ENCODE data around the gene ELL. TPM values are rescaled to one million over a fixed set of nuclear protein-coding genes. Genes with fewer than 3 reads are reported as not detected.
A peak's percentile ranks its signal among the peaks of the same experiment; 100 is the strongest.

Gene ELL
- total and polyA plus RNA-seq, 7 donors = 6.2 to 20.2 (median 11.5) TPM

- Histone ChIP-seq H3K4me1 (peaks cover 4 to 52% (median 40%) of the 10 kb centered on the region in 4 donors), H3K27ac (no peak overlapping the region), H3K4me3 (no peak overlapping the region), H3K36me3 (peaks cover 0 to 11% (median 0%) of the 10 kb centered on the region in 4 donors), H3K9me3 (no peaks in the 10 kb centered on the region), H3K27me3 (peaks cover 0 to 32% (median 0%) of the 10 kb centered on the region in 3 donors)
- peak; percentile 66 for DNase-seq
- no peak for TF ChIP-seq CTCF (IDR thresholded peaks at IDR 0.05)
- TF ChIP-seq POLR2A (IDR thresholded peaks at IDR 0.05) = no peak
- no peak for TF ChIP-seq EP300 (IDR thresholded peaks at IDR 0.05)
- no peak for TF ChIP-seq POLR2AphosphoS5 (IDR thresholded peaks at IDR 0.05)
- WGBS, 2 donors = 85 to 91% methylated on average over 34 of the region's 34 CpGs
- intact Hi-C loops (cut with DNase I) = no loop called here
These were observed 90.3 kb downstream of the ELL start for GRCh38 chr19:18431351-18432197.

DNA sequence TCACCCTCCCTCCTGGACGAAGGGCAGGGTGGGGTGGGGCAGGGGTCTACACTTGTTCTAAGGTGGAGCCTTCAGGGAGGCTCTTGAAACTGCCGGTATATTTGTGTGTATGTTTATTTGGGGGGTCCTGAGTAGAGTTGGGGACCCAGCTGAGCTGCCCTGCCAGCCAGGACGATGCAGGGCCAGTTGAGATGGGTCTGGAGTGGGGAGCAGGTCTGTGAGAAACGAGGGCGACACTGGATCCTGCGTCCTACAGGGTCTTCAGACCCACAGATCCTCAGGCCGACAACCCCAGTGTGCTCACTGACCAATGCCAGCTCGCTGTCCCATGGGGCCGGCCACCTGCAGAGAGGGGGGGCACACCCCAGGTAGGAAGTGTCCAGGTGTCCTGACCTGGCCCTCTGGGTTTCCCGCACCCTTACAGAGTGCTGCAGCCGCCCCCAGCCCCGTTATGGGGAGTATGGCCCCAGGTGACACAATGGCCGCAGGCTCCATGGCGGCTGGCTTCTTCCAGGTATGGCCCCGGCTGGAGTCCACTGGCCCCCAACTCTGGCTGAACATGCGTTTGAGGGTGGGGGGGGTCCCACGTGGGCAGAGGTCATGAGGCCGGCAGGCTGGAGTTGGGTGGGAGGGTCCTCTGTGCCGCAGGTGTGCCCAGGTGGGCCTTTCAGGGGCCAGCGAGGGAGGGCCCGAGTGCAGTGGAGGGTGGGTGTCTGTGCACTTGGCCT is 91.3 kb downstream of the ELL start:
- peaks cover 0 to 6% (median 0%) of the 10 kb centered on the region in 4 donors for H3K36me3 ChIP-seq
- peaks cover 0 to 27% (median 0%) of the 10 kb centered on the region in 3 donors for H3K27me3 ChIP-seq
- DNase-seq = peak; percentile 64
- H3K4me3 ChIP-seq = no peak overlapping the region
- no peak overlapping the region for H3K27ac ChIP-seq
- TF ChIP-seq CTCF (IDR thresholded peaks at IDR 0.05) = no peak
- TF ChIP-seq POLR2A (IDR thresholded peaks at IDR 0.05) = no peak
- TF ChIP-seq EP300 (IDR thresholded peaks at IDR 0.05) = no peak
- no peak for TF ChIP-seq POLR2AphosphoS5 (IDR thresholded peaks at IDR 0.05)
- H3K4me1 ChIP-seq = peaks cover 4 to 58% (median 48%) of the 10 kb centered on the region in 4 donors
- intact Hi-C loops (cut with DNase I) = no loop called here
- 90 to 91% methylated on average over 21 of the region's 21 CpGs for WGBS, 2 donors
- no peaks in the 10 kb centered on the region for H3K9me3 ChIP-seq

- peaks cover 4 to 65% (median 54%) of the 10 kb centered on the region in 4 donors for H3K4me1 ChIP-seq
- 41 to 70% methylated on average over 13 of the region's 13 CpGs for WGBS, 2 donors
- H3K9me3 ChIP-seq = no peaks in the 10 kb centered on the region
- H3K27me3 ChIP-seq = peaks cover 0 to 27% (median 0%) of the 10 kb centered on the region in 3 donors
- H3K4me3 ChIP-seq = peak overlapping the region in 3 of 4 donors; percentile 47 to 56 (median 51)
- no peaks in the 10 kb centered on the region for H3K36me3 ChIP-seq
- intact Hi-C loops (cut with DNase I) = no loop called here
- peak; percentile 70 for DNase-seq
- TF ChIP-seq EP300 (IDR thresholded peaks at IDR 0.05) = no peak
- no peak for TF ChIP-seq CTCF (IDR thresholded peaks at IDR 0.05)
- TF ChIP-seq POLR2AphosphoS5 (IDR thresholded peaks at IDR 0.05) = no peak
- TF ChIP-seq POLR2A (IDR thresholded peaks at IDR 0.05) = no peak
- H3K27ac ChIP-seq = peak overlapping the region; percentile 66 to 84 (median 76)
These were observed 92.0 kb downstream of the ELL start for GRCh38 chr19:18429717-18430416.

DNA sequence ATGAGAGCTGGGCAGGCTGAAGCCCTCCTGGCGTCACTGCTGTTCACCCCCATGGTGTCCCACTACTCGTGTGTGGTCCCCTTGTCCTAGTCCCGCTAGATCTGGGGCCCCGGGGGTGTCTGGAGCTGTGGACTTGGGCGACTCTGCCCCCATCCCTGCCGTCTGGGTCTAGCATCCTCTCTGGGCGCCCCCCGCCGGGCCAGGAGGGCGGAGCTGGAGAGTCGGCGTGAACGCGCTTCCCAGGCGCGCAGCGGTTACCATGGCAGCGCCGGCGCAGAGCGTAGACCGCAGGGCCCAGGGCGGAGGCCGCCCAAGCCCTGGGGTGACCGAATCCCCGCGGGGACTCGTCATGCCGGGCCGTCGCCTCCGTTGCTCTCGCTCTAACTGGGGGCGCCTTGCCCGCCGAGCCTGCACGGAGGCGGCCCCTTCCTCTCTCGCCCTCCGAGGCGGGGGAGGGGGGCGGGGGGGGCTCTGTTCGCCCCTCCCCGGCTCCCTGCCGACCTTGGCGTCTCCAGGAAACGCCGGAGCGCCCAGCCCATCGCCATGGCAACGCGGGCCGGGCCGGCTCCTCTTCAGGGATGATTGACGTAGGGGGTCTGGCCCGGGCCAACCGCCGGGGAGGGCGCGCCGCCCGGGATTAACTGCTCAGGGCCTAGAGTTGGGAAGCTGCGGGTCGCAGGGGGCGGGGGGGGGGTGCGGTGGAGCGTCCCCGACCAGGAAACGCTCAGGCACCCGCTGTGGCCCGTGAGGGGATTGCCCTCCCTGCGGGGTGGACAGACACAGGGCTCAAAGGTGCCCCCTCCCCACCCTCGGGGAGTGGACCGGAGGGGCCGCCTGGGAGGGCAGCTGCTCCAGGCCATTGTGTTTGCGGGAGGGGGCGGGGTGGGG is 92.8 kb downstream of the ELL start:
- intact Hi-C loops (cut with DNase I) = no loop called here
- peak; percentile 87 for DNase-seq
- peak overlapping the region; percentile 66 to 84 (median 76) for H3K27ac ChIP-seq
- H3K4me3 ChIP-seq = peak overlapping the region; percentile 30 to 56 (median 49)
- H3K9me3 ChIP-seq = no peaks in the 10 kb centered on the region
- H3K36me3 ChIP-seq = no peaks in the 10 kb centered on the region
- H3K27me3 ChIP-seq = peaks cover 0 to 19% (median 0%) of the 10 kb centered on the region in 3 donors
- H3K4me1 ChIP-seq = peaks cover 4 to 70% (median 53%) of the 10 kb centered on the region in 4 donors
- WGBS, 2 donors = 4 to 13% methylated on average over 77 of the region's 77 CpGs
- TF ChIP-seq POLR2AphosphoS5 (IDR thresholded peaks at IDR 0.05) = peak in 1 of 4 donors; percentile 28
- no peak for TF ChIP-seq CTCF (IDR thresholded peaks at IDR 0.05)
- no peak for TF ChIP-seq POLR2A (IDR thresholded peaks at IDR 0.05)

All from sigmoid colon (tissue), 7 donors.